Upper lobe of left lung (tissue), 6 donors: ENCODE data around the gene UBAC1. TPM values are rescaled to one million over a fixed set of nuclear protein-coding genes. Genes with fewer than 3 reads are reported as not detected.
A peak's percentile ranks its signal among the peaks of the same experiment; 100 is the strongest.

Experiments
- ATAC-seq, 2 donors: fragments of 200-7000 bp; cut with Tn5 transposase; one replicate each; pipeline ENCODE4 v1.9.1; 2022; ENCODE audit warnings: mild to moderate bottlenecking in 2 of 2, moderate library complexity in 2 of 2; ENCODE audit not compliant: low FRiP score in 2 of 2
- DNase-seq, 2 donors: peaks; one replicate each; pipeline ENCODE4 v3.0.0-alpha.2; 2019 to 2020
- H3K27ac ChIP-seq, 4 donors: fragments of 200-600 bp; sonication (generic); one replicate each; pipeline ENCODE4 v1.5.1; 2016 to 2019
- H3K27me3 ChIP-seq, 4 donors: fragments of 200-600 bp; sonication (generic); one replicate each; pipeline ENCODE4 v1.5.1; 2017 to 2019
- H3K36me3 ChIP-seq, 4 donors: fragments of 200-600 bp; sonication (generic); one replicate each; pipeline ENCODE4 v1.5.1; 2016 to 2019
- H3K4me1 ChIP-seq, 4 donors: fragments of 200-600 bp; sonication (generic); one replicate each; pipeline ENCODE4 v1.5.1; 2018 to 2019
- H3K4me3 ChIP-seq, 4 donors: fragments of 200-600 bp; sonication (generic); one replicate each; pipeline ENCODE4 v1.5.1; 2017 to 2019; ENCODE audit warnings: mild to moderate bottlenecking in 2 of 4, moderate library complexity in 1 of 4
- H3K9me3 ChIP-seq, 4 donors: fragments of 200-600 bp; sonication (generic); one replicate each; pipeline ENCODE4 v1.5.1; 2018 to 2019
- CTCF ChIP-seq, 6 experiments: fragments of 450-650 bp in 4 of 6; fragments of 200-600 bp in 2 of 6; sonication (generic) in 2 of 6; IDR thresholded peaks; one replicate each; pipeline ENCODE4 v1.5.1; 2016 to 2019; ENCODE audit warnings: antibody characterized with exemption in 6 of 6
- EP300 ChIP-seq, 4 donors: sonication (generic); formaldehyde crosslinking; IDR thresholded peaks; one replicate each; pipeline ENCODE4 v1.5.1; 2017; ENCODE audit warnings: antibody characterized with exemption in 4 of 4, control low read depth in 2 of 4
- POLR2A ChIP-seq, 4 donors: fragments of 450-650 bp; IDR thresholded peaks; one replicate each; pipeline ENCODE4 v1.5.1; 2016 to 2017; ENCODE audit warnings: antibody characterized with exemption in 4 of 4, mild to moderate bottlenecking in 2 of 4
- POLR2AphosphoS5 ChIP-seq, 2 donors: sonication (generic); formaldehyde crosslinking; IDR thresholded peaks; one replicate each; pipeline ENCODE4 v1.5.1; 2017; ENCODE audit warnings: antibody characterized with exemption in 2 of 2
- WGBS, 2 donors: methylation state at CpG; one replicate each; pipeline ENCODE4 v1.1.5; 2017 to 2018; 5-methylcytosine and 5-hydroxymethylcytosine counted together
- total RNA-seq, 6 donors: library from RNA; depleted of rRNA in 4 of 6; stranded (reverse); fragments of >200 nt in 4 of 6; gene quantifications; one replicate each; pipeline versions ENCODE4 v1.1.0 to v1.2.1, GENCODE V29; 2016 to 2021
- donor health status: DM: no; HTN: no; CAD: no; lungs with moderate emphysema.
- donor health status: DM: no; HTN: yes; CAD: no; lungs with severe emphysema.

Gene UBAC1
- total RNA-seq, 6 donors from 2014 or later: 38.0 to 72.3 (median 49.3) TPM

GRCh38 chr9:135888126-135888765 is 72.9 kb downstream of the UBAC1 start:
- TF ChIP-seq EP300 (IDR thresholded peaks at IDR 0.05): no peak
- no peak for TF ChIP-seq CTCF (IDR thresholded peaks at IDR 0.05)
- no peak for TF ChIP-seq POLR2AphosphoS5 (IDR thresholded peaks at IDR 0.05)
- Histone ChIP-seq H3K4me3 (no peak overlapping the region), H3K4me1 (peaks cover 26 to 57% (median 41%) of the 10 kb centered on the region in 4 donors), H3K36me3 (no peaks in the 10 kb centered on the region), H3K27me3 (no peaks in the 10 kb centered on the region), H3K9me3 (no peaks in the 10 kb centered on the region), H3K27ac (peak overlapping the region in 3 of 4 donors; percentile 13 to 57 (median 54))
- 84 to 93% methylated on average over 9 to 22 of the region's 22 CpGs for WGBS, 2 donors
- ATAC-seq (no peak), DNase-seq (no peak)

- H3K36me3 ChIP-seq: no peaks in the 10 kb centered on the region
- no peaks in the 10 kb centered on the region for H3K27me3 ChIP-seq
- no peak for TF ChIP-seq POLR2AphosphoS5 (IDR thresholded peaks at IDR 0.05)
- no peak for TF ChIP-seq POLR2A (IDR thresholded peaks at IDR 0.05)
- no peak for TF ChIP-seq CTCF (IDR thresholded peaks at IDR 0.05)
- TF ChIP-seq EP300 (IDR thresholded peaks at IDR 0.05): no peak
- 25 to 43% methylated on average over 9 to 12 of the region's 12 CpGs for WGBS, 2 donors
- DNase-seq (peak in 1 of 2 donors; percentile 59), ATAC-seq (peak; percentile 41 to 47)
- H3K4me3 ChIP-seq: no peak overlapping the region
- peak overlapping the region; percentile 13 to 65 (median 56) for H3K27ac ChIP-seq
- no peaks in the 10 kb centered on the region for H3K9me3 ChIP-seq
- H3K4me1 ChIP-seq: peaks cover 26 to 57% (median 41%) of the 10 kb centered on the region in 4 donors
Observed at GRCh38 chr9:135887585-135888050, 73.6 kb downstream of the UBAC1 start.

DNA sequence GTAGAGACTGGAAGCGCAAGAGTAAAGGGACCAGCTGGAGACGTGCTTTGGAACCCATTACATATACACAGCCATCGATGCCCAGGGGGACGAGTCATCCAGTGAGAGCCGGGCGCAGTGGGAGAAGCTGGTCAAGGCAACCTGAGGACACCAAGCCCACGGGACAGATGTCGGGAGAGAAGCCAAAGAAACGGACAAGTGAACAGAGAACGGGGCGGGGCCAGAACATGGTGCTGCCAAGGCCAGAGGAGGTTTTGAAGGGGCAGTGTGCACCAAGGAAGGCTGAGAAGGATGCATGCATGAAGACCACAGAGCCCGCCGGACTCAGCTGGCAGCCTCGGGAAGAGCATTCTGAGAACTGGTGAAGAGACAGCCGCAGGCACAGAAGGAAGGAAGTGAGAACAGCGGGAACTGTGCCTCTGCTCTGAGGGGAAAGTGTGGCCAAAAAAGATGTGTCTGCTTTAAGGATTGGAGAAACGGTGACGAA is 74.1 kb downstream of the UBAC1 start:
- TF ChIP-seq EP300 (IDR thresholded peaks at IDR 0.05) (no peak), CTCF (IDR thresholded peaks at IDR 0.05) (no peak), POLR2A (IDR thresholded peaks at IDR 0.05) (no peak), POLR2AphosphoS5 (IDR thresholded peaks at IDR 0.05) (no peak)
- H3K27ac ChIP-seq: peak overlapping the region in 2 of 4 donors; percentile 13 to 57
- WGBS, 2 donors: 47 to 48% methylated on average over 18 of the region's 18 CpGs
- H3K36me3 ChIP-seq: no peaks in the 10 kb centered on the region
- no peak for DNase-seq
- ATAC-seq: peak; percentile 2 to 34
- no peaks in the 10 kb centered on the region for H3K27me3 ChIP-seq
- H3K4me3 ChIP-seq: no peak overlapping the region
- peaks cover 26 to 57% (median 41%) of the 10 kb centered on the region in 4 donors for H3K4me1 ChIP-seq
- H3K9me3 ChIP-seq: no peaks in the 10 kb centered on the region

GRCh38 chr9:135886147-135886981 is 74.8 kb downstream of the UBAC1 start:
- H3K4me3 ChIP-seq: no peak overlapping the region
- no peaks in the 10 kb centered on the region for H3K27me3 ChIP-seq
- no peak for ATAC-seq
- no peak for TF ChIP-seq CTCF (IDR thresholded peaks at IDR 0.05)
- TF ChIP-seq POLR2AphosphoS5 (IDR thresholded peaks at IDR 0.05): no peak
- TF ChIP-seq EP300 (IDR thresholded peaks at IDR 0.05): no peak
- no peak for TF ChIP-seq POLR2A (IDR thresholded peaks at IDR 0.05)
- peaks cover 0 to 3% (median 0%) of the 10 kb centered on the region in 4 donors for H3K36me3 ChIP-seq
- H3K9me3 ChIP-seq: no peaks in the 10 kb centered on the region
- 75 to 80% methylated on average over 21 of the region's 21 CpGs for WGBS, 2 donors
- DNase-seq: no peak
- H3K27ac ChIP-seq: no peak overlapping the region
- H3K4me1 ChIP-seq: peaks cover 26 to 56% (median 41%) of the 10 kb centered on the region in 4 donors
